ENCODE data around the gene CBR3. TPM values are rescaled to one million over a fixed set of nuclear protein-coding genes. Genes with fewer than 3 reads are reported as not detected.

Gene CBR3
- total and polyA plus RNA-seq, 2 donors (not counting 1 experiment from before 2014, with no cell fraction given), result 1.9 to 11.3 TPM

- H3K27me3 Mint-ChIP-seq, result peaks cover 26% of the 10 kb centered on the region
- H3K9ac ChIP-seq (ENCODE audit: low read length), result no peak overlapping the region
- no peak overlapping the region for H3K27ac ChIP-seq (ENCODE audit: low read length in 2 of 2)
- ATAC-seq (ENCODE audit: low read depth) (no peak), DNase-seq (no peak)
- no peak overlapping the region for H3K4me2 ChIP-seq (replicated peaks; ENCODE audit: low read depth, low read length, poor library complexity, severe bottlenecking)
- ChIA-PET POLR2A (interaction anchor here (1.0 kb wide), 1 partner anchor 36 kb away, joined by 3 read pairs; the partner anchor contains the start of gene CBR1), CTCF (interaction anchor here (0.6 to 2.4 kb wide), 12 partner anchors 7 to 88 kb away, joined by 3 to 10 read pairs (median 3); partner anchors contain the start of genes CBR1 and SETD4)
- no peak overlapping the region for H3K4me3 Mint-ChIP-seq
- H3K79me2 ChIP-seq (ENCODE audit: control insufficient read depth, insufficient read depth, low read length), result no peaks in the 10 kb centered on the region
- no peaks in the 10 kb centered on the region for H4K20me1 ChIP-seq (ENCODE audit: control insufficient read depth, insufficient read depth, low read length, poor library complexity, severe bottlenecking)
- H3K9me3 ChIP-seq (ENCODE audit: control extremely low read depth in 1 of 3, control insufficient read depth in 2 of 3, insufficient read depth in 1 of 3, low read length in 2 of 3), result no peaks in the 10 kb centered on the region
- no peak for TF ChIP-seq EZH2 (IDR thresholded peaks at IDR 0.05; ENCODE audit: borderline replicate concordance, insufficient read depth, low read depth, low read length, poor library complexity, severe bottlenecking)
- no peak for TF ChIP-seq CTCF (IDR thresholded peaks at IDR 0.05)
- H3K27ac Mint-ChIP-seq, result no peak overlapping the region
- H2AFZ ChIP-seq (ENCODE audit: insufficient read depth, low read depth, low read length, poor library complexity, severe bottlenecking), result no peak overlapping the region
- WGBS (ENCODE audit: insufficient coverage), result 76% methylated on average over 2 of the region's 4 CpGs
- peaks cover 7 to 9% of the 10 kb centered on the region in 2 donors for H3K4me1 ChIP-seq (ENCODE audit: control insufficient read depth in 2 of 2, insufficient read depth in 2 of 2, low read length in 2 of 2)
- peaks cover 8% of the 10 kb centered on the region for H3K4me1 Mint-ChIP-seq
- no peaks in the 10 kb centered on the region for H3K9me3 Mint-ChIP-seq (ENCODE audit: insufficient read depth)
- peaks cover 0 to 14% (median 10%) of the 10 kb centered on the region in 4 experiments for H3K27me3 ChIP-seq (replicated peaks in 1 of 4; ENCODE audit: control extremely low read depth in 1 of 4, control insufficient read depth in 3 of 4, insufficient read depth in 4 of 4, low read length in 3 of 4)
- H3K4me3 ChIP-seq (ENCODE audit: control extremely low read depth in 1 of 5, extremely low read depth in 1 of 5, insufficient read depth in 1 of 5, low read depth in 2 of 5, low read length in 4 of 5), result no peak overlapping the region
- no peaks in the 10 kb centered on the region for H3K36me3 ChIP-seq (replicated peaks in 1 of 2; ENCODE audit: control extremely low read depth in 1 of 2, control insufficient read depth in 1 of 2, extremely low read depth in 1 of 2, insufficient read depth in 2 of 2, low read length in 1 of 2)
- intact Hi-C loops (cut with micrococcal nuclease), result loop anchor here (2.0 kb wide), 1 partner anchor 45 kb away; the partner anchor contains the start of gene SETD4
Observed at GRCh38 chr21:36105327-36105842, 29.5 kb upstream of the CBR3 start.

- no peaks in the 10 kb centered on the region for H4K20me1 ChIP-seq (ENCODE audit: control insufficient read depth, insufficient read depth, low read length, poor library complexity, severe bottlenecking)
- H3K27me3 ChIP-seq (replicated peaks in 1 of 4; ENCODE audit: control extremely low read depth in 1 of 4, control insufficient read depth in 3 of 4, insufficient read depth in 4 of 4, low read length in 3 of 4), result peaks cover 0 to 12% (median 9%) of the 10 kb centered on the region in 4 experiments
- H3K27ac ChIP-seq (ENCODE audit: low read length in 2 of 2), result no peak overlapping the region
- H3K9ac ChIP-seq (ENCODE audit: low read length), result no peak overlapping the region
- Mint-ChIP-seq H3K27ac (no peak overlapping the region), H3K4me1 (peaks cover 22% of the 10 kb centered on the region), H3K4me3 (no peak overlapping the region), H3K9me3 (ENCODE audit: insufficient read depth) (no peaks in the 10 kb centered on the region), H3K27me3 (peaks cover 18% of the 10 kb centered on the region)
- DNase-seq (no peak), ATAC-seq (ENCODE audit: low read depth) (no peak)
- no peaks in the 10 kb centered on the region for H3K79me2 ChIP-seq (ENCODE audit: control insufficient read depth, insufficient read depth, low read length)
- H2AFZ ChIP-seq (ENCODE audit: insufficient read depth, low read depth, low read length, poor library complexity, severe bottlenecking), result no peak overlapping the region
- no peak overlapping the region for H3K4me2 ChIP-seq (replicated peaks; ENCODE audit: low read depth, low read length, poor library complexity, severe bottlenecking)
- H3K4me3 ChIP-seq (ENCODE audit: control extremely low read depth in 1 of 5, extremely low read depth in 1 of 5, insufficient read depth in 1 of 5, low read depth in 2 of 5, low read length in 4 of 5), result no peak overlapping the region
- intact Hi-C loops (cut with micrococcal nuclease), result no loop called here
- H3K4me1 ChIP-seq (ENCODE audit: control insufficient read depth in 2 of 2, insufficient read depth in 2 of 2, low read length in 2 of 2), result peaks cover 20 to 23% of the 10 kb centered on the region in 2 donors
- POLR2A ChIA-PET, result no interaction called here
- no peak for TF ChIP-seq CTCF (IDR thresholded peaks at IDR 0.05)
- no peak for TF ChIP-seq EZH2 (IDR thresholded peaks at IDR 0.05; ENCODE audit: borderline replicate concordance, insufficient read depth, low read depth, low read length, poor library complexity, severe bottlenecking)
- CTCF ChIA-PET, result interaction anchor here (0.7 kb wide), 1 partner anchor 45 kb away, joined by 3 read pairs; no protein-coding TSS in a partner anchor
- no peaks in the 10 kb centered on the region for H3K36me3 ChIP-seq (replicated peaks in 1 of 2; ENCODE audit: control extremely low read depth in 1 of 2, control insufficient read depth in 1 of 2, extremely low read depth in 1 of 2, insufficient read depth in 2 of 2, low read length in 1 of 2)
- no peaks in the 10 kb centered on the region for H3K9me3 ChIP-seq (ENCODE audit: control extremely low read depth in 1 of 3, control insufficient read depth in 2 of 3, insufficient read depth in 1 of 3, low read length in 2 of 3)
- 96% methylated on average over 5 of the region's 10 CpGs for WGBS (ENCODE audit: insufficient coverage)
Observed at GRCh38 chr21:36109868-36110267, 25.0 kb upstream of the CBR3 start.
